Kidney glomerular epithelial cell (primary cell): ENCODE data around the gene EIF4G1.
"Not testable (repeated sequence)": the region's sequence is repeated elsewhere in the genome, so short reads cannot be mapped to it uniquely, and the experiment has no call there.

Experiments used
- DNase-seq: peaks from one replicate; lab custom pipeline; 2025; lab: John Stamatoyannopoulos, UW

The EIF4G1 gene

DNA sequence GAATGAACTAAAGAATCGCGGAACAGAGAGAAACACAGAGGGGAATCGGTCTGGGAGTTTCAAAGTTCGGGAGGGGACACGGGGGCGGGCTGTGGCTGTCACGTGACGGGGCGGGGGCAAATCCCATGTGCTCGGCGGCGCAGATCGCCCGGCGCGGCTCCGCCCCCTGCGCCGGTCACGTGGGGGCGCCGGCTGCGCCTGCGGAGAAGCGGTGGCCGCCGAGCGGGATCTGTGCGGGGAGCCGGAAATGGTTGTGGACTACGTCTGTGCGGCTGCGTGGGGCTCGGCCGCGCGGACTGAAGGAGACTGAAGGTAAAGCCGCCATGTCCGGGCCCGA is at the start of gene EIF4G1:
EIF4G1 (plus strand) TSS at position 244 of the 337 bp plus-strand sequence. CDS start 1,191 bp downstream, outside the sequence.
- peak; percentile 89 for DNase-seq

- DNase-seq, result not testable (repeated sequence)
These were observed 47.2 kb upstream of the EIF4G1 start for GRCh38 chr3:184267249-184267648.

GRCh38 chr3:184272269-184272668 is 42.1 kb upstream of the EIF4G1 start:
- no peak for DNase-seq

DNA sequence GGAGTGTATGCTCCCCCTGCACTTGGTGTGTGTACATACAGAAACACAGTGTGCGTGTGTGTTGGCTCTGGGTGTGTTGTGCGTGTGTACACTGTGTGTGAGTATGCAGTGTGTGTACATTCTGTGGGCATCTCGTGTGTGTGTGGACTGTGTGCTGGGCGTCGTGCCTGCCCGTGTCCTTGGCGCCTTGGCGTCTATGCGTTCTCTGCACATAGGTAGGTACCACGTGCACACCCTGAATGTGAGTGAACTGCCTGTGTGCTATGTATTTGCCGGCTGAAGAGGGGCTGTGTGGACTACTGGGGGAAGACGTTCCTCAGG is 39.1 kb upstream of the EIF4G1 start:
- no peak for DNase-seq

GRCh38 chr3:184275961-184276910 is 38.2 kb upstream of the EIF4G1 start, which contains the start of gene ECE2:
ECE2 (plus strand) TSS chr3:184276022; CDS start chr3:184276154, 132 bp downstream.
- DNase-seq, result no peak

DNA sequence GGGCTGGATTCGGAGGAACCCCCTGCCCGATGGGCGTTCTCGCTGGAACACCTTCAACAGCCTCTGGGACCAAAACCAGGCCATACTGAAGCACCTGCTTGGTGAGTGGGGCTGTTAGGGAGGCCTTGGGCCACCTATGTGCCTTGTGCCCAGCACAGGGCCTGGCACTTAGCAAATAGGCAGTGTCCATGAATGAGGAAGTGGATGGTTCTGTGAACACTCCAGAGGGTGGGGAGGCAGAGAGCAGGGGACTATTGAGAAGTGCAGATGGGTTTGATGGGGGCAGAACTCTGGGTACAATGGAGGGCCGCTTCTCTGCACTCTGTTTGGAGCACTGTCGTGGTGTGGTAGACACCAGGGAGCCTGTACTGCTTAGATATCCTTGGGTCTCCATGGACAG is 37.0 kb upstream of the EIF4G1 start:
- DNase-seq, result no peak

- DNase-seq, result no peak
These were observed 31.5 kb upstream of the EIF4G1 start for GRCh38 chr3:184282941-184283340.

DNA sequence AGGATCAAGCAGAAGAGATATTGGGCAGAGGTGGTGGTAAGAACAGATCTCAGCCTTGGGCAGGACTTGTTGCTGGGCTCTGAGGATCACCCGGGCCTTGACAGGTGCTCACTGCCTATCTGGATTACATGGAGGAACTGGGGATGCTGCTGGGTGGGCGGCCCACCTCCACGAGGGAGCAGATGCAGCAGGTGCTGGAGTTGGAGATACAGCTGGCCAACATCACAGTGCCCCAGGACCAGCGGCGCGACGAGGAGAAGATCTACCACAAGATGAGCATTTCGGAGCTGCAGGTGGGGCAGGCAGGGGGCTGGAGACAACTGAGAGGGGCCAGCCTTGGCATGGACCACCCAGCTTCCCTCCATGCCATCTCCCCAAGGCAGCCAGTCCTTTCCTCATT is 30.7 kb upstream of the EIF4G1 start:
- no peak for DNase-seq

DNA sequence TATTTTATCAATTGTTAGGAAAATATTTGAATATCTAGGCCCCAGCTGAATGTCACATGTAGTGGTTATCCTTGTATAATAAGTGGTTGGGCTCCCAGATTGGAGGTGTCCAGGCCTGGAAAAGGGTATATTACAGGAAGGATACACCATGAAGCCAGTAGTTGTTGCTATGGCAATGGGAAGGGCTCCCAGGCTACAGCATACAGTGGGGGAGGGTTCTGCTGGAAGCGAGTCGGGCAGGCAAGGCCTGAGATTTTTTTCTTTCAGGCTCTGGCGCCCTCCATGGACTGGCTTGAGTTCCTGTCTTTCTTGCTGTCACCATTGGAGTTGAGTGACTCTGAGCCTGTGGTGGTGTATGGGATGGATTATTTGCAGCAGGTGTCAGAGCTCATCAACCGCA is 29.7 kb upstream of the EIF4G1 start:
- peak; percentile 54 for DNase-seq

GRCh38 chr3:184289426-184289938 is 24.9 kb upstream of the EIF4G1 start:
- peak; percentile 41 for DNase-seq

GRCh38 chr3:184290331-184290730 is 24.1 kb upstream of the EIF4G1 start:
- no peak for DNase-seq

DNA sequence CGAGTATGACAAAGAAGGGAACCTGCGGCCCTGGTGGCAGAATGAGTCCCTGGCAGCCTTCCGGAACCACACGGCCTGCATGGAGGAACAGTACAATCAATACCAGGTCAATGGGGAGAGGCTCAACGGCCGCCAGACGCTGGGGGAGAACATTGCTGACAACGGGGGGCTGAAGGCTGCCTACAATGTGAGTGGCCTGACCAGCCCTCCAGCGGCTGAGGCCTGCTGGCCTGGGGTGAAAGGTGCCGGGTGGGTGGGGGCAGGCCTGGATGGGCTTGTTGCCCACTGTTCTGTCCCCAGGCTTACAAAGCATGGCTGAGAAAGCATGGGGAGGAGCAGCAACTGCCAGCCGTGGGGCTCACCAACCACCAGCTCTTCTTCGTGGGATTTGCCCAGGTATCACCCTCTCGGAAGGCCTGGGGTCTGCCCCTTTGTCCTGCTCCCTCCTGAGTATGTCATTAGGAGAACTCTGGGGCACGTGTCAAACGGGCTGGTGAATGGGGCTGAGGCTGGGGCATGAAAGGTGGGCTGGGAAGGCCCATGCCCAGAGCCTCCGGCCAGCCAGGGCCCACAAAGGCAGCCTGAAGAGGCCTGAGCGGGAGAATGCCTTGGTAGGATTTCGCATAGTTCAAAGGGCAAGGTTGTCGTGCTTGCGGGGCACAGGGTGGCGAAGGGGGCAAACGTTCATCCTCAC is 23.2 kb upstream of the EIF4G1 start:
- DNase-seq, result no peak

DNA sequence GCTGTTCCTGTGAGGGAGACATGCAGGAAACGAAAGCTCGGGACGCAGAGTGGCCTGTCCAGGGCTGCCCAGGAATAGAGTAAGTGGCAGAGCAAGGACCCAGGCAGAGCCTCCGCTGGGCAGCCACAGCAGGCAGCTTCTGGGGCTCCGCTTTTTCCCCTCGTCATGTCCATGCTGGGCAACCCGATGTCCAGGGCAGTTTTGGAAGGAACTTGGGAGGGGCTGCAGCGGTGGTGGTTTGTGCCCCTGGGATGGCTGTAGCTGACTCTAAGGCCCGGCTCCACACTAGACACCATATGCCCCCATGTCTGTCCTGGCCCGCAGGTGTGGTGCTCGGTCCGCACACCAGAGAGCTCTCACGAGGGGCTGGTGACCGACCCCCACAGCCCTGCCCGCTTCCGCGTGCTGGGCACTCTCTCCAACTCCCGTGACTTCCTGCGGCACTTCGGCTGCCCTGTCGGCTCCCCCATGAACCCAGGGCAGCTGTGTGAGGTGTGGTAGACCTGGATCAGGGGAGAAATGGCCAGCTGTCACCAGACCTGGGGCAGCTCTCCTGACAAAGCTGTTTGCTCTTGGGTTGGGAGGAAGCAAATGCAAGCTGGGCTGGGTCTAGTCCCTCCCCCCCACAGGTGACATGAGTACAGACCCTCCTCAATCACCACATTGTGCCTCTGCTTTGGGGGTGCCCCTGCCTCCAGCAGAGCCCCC is 22.5 kb upstream of the EIF4G1 start:
- DNase-seq, result no peak

DNA sequence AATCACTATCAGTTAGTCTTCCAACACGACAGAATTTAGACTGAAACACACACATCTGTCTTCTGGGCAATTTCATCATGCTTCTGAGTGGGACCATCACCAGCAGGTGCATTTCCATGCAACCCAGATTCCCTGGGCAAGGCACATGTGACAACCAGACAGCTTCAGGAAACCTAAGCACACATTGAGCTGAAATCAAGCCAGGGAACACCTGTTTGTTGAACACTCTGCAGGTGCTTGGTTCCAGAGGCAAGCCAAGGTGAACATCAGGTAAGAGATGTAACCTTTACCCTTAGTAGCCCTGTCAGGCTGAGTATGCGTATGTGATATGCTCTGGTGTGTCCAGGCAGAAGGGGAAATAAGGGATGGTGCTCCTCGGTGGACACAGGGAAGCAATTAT is 18.6 kb upstream of the EIF4G1 start:
- no peak for DNase-seq

- DNase-seq, result no peak
These were observed 17.8 kb upstream of the EIF4G1 start for GRCh38 chr3:184296616-184297015.

DNA sequence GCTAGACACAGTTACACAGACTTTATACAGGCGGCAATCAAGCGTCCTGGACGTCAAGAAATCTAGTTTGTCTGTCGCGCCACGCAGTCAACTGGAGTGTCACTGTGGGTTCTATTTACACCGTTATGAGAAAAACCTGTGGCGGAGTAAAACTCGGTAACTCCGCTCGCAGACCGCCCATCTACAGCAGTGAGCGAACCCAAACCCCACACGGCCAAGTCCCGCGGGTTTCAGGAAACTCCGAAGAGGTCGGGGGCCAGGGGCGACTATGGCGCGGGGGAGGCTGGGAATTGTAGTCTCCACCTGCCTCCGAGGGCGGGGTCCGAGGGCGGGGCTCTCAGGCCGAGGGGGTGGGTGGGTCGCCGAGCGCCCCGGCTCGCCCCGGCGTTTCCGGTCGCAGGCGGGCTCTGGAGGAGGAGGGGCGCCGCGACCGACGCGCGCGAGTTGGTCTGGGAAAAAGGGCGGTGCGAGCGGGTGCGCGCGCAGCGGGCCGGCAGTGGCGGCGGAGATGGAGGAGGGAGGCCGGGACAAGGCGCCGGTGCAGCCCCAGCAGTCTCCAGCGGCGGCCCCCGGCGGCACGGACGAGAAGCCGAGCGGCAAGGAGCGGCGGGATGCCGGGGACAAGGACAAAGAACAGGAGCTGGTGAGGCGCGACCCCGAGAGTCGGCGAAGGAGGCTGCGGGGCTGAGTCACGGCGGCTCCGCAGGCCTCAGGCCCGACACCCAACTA is 15.5 kb upstream of the EIF4G1 start, which contains the start of gene PSMD2:
PSMD2 (plus strand) TSS at position 483 of the 729 bp plus-strand sequence; CDS start at position 509, 26 bp downstream.
- DNase-seq, result peak; percentile 89

- DNase-seq, result no peak
These were observed 14.7 kb upstream of the EIF4G1 start for GRCh38 chr3:184299488-184300377.

GRCh38 chr3:184300378-184300720 is 14.1 kb upstream of the EIF4G1 start:
- DNase-seq, result peak; percentile 35

- DNase-seq, result peak; percentile 17
These were observed 8.8 kb upstream of the EIF4G1 start for GRCh38 chr3:184305577-184305976.

GRCh38 chr3:184306341-184306972 is 7.9 kb upstream of the EIF4G1 start:
- DNase-seq, result no peak
